GM21717 (cell line): Measurements from ENCODE around the gene DCLRE1B.

Experiments used
- ATAC-seq: cut with Tn5 transposase; IDR thresholded peaks from one replicate; pipeline ENCODE4 v1.9.1; 2021; ENCODE audit warnings: mild to moderate bottlenecking, moderate library complexity; ENCODE audit not compliant: unreplicated experiment

The DCLRE1B gene

GRCh38 chr1:113918243-113918642 is 13.1 kb downstream of the DCLRE1B start:
- ATAC-seq: no peak

- no peak for ATAC-seq
These were observed 17.8 kb downstream of the DCLRE1B start for GRCh38 chr1:113922957-113923356.

DNA sequence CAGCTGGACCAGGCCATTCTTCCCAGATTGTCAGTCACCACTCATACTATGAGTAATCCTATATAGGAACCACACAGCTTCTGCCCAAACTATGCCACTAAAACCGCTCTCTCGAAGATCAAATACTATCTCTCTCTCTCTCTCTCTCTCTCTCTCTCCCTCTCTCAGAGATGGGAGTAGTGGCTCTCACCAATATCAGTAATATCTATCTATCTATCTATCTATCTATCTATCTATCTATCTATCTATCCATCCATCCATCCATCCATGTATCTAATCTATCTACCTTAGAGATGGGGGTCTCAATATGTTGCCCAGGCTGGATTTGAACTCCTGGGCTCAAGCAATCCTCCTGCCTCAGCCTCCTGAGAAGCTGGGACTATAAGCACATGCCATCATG is 19.3 kb downstream of the DCLRE1B start:
- no peak for ATAC-seq

- ATAC-seq: peak; percentile 28
These were observed 23.2 kb downstream of the DCLRE1B start for GRCh38 chr1:113928187-113928930.

DNA sequence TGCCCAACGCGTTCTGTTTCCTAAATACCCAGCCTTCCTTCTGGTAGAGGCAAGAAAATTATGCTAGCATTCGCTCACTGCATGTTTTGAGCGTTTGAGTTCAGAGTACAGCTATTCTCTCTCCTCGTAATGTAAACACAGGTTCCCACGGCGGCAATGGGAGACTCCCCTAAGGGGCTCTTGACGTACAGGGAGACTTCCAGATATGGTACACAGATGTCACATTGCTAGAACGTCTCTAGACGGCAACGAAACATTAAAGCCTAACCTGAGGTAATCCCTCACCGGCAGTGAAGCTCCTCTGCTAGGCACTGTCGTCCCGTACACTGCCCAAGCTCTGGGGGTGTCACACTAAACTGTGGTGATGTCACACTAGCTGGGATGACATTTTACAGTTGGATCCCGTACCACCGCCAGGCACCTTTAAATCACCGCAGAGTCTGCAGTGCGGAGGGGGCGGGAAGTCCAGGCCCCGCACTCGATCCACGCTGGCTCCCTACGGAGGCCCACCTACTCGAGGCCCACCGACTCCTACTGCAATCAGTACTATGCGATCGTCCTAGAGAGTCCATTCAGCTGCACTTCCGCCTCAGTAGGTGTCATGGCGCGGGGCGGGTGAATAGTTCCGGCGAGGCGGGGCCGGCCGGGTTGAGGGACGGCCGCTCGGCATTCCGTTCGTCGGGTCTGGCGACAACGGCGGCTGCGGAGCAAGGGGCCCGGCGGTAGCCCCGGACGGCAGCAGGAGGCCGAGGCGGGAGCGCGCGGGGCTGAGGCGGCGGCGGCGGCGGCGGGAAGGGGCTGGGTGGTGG is 24.0 kb downstream of the DCLRE1B start, which contains the start of gene HIPK1:
Gene HIPK1, plus strand, starts transcription at position 384 of the 809 bp plus-strand sequence.
- peak; percentile 70 for ATAC-seq

- ATAC-seq: peak; percentile 33
These were observed 24.8 kb downstream of the DCLRE1B start for GRCh38 chr1:113929750-113930498.

- peak; percentile 39 for ATAC-seq
These were observed 25.5 kb downstream of the DCLRE1B start for GRCh38 chr1:113930499-113931161.

- no peak for ATAC-seq
These were observed 26.3 kb downstream of the DCLRE1B start for GRCh38 chr1:113931451-113931851.

GRCh38 chr1:113934006-113934405 is 28.9 kb downstream of the DCLRE1B start:
- no peak for ATAC-seq

GRCh38 chr1:113934511-113935055 is 29.5 kb downstream of the DCLRE1B start:
- no peak for ATAC-seq

- no peak for ATAC-seq
These were observed 30.1 kb downstream of the DCLRE1B start for GRCh38 chr1:113935176-113935575.

DNA sequence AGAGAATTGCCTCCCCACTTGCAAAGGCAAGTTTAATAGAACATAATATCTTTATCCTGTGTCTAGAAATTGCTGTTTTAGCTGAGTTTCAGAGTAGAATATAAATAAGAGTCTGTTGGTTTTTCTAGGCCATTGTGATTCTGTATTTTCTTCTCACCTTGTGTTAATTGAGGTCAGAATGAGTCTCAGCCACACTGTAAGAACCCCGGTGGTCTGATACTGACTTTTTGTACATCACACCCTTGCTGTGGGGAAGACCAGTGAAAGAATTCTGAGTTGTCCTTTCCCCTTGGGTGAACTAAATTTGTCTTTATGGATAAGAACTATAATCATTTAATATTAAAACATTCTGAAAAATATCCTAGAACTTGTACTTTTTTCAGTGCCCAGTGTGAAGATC is 30.8 kb downstream of the DCLRE1B start:
- no peak for ATAC-seq

- no peak for ATAC-seq
These were observed 32.0 kb downstream of the DCLRE1B start for GRCh38 chr1:113937146-113937545.

DNA sequence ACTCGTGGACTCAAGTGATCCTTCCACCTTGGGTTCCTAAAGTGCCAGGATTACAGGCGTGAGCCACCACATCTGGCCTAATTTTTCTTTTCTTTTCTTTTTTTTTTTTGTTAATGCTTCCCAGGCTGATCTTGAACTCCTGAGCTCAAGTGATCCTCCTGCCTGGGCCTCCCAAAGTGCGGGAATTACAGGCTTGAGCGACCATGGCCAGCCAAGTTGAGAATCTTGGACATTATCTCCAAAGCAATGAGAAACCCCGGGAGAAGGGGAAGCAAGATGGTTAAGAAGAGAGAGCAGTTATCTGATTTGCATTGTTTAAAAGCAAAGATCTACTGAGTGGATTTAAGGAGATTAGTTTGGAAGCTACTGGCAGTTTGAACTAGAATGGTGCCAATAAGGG is 33.1 kb downstream of the DCLRE1B start:
- no peak for ATAC-seq

DNA sequence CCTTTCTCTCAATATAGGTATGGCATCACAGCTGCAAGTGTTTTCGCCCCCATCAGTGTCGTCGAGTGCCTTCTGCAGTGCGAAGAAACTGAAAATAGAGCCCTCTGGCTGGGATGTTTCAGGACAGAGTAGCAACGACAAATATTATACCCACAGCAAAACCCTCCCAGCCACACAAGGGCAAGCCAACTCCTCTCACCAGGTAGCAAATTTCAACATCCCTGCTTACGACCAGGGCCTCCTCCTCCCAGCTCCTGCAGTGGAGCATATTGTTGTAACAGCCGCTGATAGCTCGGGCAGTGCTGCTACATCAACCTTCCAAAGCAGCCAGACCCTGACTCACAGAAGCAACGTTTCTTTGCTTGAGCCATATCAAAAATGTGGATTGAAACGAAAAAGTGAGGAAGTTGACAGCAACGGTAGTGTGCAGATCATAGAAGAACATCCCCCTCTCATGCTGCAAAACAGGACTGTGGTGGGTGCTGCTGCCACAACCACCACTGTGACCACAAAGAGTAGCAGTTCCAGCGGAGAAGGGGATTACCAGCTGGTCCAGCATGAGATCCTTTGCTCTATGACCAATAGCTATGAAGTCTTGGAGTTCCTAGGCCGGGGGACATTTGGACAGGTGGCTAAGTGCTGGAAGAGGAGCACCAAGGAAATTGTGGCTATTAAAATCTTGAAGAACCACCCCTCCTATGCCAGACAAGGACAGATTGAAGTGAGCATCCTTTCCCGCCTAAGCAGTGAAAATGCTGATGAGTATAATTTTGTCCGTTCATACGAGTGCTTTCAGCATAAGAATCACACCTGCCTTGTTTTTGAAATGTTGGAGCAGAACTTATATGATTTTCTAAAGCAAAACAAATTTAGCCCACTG is 35.5 kb downstream of the DCLRE1B start:
- ATAC-seq: peak; percentile 58

DNA sequence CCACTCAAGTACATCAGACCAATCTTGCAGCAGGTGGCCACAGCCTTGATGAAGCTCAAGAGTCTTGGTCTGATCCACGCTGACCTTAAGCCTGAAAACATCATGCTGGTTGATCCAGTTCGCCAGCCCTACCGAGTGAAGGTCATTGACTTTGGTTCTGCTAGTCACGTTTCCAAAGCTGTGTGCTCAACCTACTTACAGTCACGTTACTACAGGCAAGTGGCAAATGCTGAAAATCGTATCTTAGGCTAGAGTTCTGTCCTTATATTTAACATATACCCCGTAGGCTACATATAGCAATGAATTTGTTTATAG is 36.1 kb downstream of the DCLRE1B start:
- ATAC-seq: no peak

GRCh38 chr1:113942527-113942926 is 37.4 kb downstream of the DCLRE1B start:
- ATAC-seq: no peak

- ATAC-seq: no peak
These were observed 38.1 kb downstream of the DCLRE1B start for GRCh38 chr1:113943028-113943811.

DNA sequence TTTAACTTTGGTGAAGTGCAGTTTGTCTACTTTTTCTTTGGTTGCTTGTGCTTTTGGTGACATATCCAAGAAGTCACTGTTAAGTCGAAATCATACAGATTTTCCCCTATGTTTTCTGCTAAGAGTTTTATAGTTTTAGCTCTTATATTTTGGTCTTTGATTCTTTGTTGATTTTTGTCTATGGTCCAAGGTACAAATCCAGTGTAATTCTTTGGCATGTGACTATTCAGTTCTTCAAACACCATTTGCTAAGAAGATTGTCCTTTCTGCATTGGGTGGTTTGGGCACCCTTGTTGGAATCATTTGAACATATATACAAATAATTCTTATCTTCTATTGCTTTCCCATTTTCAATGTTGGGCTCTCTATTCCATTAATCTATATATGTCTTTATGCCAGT is 40.2 kb downstream of the DCLRE1B start:
- ATAC-seq: no peak
